DND-41 (cell line): ENCODE results near the gene LYRM4.

Source experiments
- CTCF ChIP-seq: IDR thresholded peaks from 2 replicates; pipeline ENCODE4 v1.5.1; 2012; ENCODE audit warnings: borderline replicate concordance, low read length, moderate library complexity, mild to moderate bottlenecking; ENCODE audit not compliant: poor library complexity, severe bottlenecking; ENCODE audit errors: extremely low read depth
- EZH2 ChIP-seq: IDR thresholded peaks from 3 replicates; pipeline ENCODE4 v1.6.1; 2012; ENCODE audit warnings: borderline replicate concordance, low read depth, mild to moderate bottlenecking, moderate library complexity, low read length, inconsistent platforms; ENCODE audit not compliant: severe bottlenecking

DNA sequence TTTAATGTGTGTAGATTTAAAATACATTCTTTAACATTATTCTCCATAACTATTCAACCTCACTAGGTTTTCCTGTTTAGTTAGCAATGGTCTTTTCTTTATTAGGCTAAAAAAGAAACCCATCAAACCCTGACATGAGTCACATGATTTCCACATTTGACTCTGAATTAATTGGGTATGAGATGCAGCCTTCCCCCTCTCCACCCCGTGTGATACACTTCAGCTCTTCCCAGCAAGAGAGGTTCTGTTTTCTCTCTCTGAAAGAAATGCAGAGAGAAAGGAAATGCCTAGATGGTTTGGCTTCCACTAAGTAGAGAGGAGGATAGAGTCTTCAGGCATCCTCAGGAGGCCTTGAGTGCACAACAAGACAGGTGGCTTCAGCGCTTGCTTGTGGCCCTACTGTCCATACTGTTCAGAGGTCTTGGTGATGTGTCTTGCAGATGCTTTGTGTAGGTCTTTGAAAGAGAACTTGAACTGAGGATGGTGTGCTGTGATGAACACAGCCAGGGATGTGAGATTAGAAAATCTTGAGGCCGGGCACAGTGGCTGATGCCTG lies 17.9 kb upstream of the LYRM4 start:
- TF ChIP-seq EZH2 (no peak), CTCF (no peak)
